ENCODE results near the gene FRMD4A.

DNA sequence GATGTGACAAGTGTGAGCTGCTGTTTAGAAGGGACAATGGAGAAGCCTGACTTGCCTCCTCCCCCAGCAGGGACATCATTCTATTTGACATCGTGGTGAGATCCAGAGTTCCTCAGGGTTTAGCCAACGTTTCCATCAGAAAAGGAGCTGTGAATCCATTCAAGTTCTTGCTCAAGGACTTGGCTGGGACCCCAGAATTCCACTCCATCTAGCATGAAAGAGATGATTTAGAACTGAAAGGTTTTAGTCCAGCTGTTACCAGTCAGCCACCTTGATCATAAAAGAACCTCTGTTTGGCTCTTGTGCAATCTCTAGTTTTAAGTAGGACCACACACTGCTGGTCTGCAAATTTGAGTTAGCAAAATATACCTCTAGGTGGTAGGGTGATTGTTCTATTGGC is 337.6 kb downstream of the FRMD4A start:
- TF ChIP-seq EZH2phosphoT487 (IDR thresholded peaks at IDR 0.05; ENCODE audit: borderline replicate concordance, low read length) = no peak
- TF ChIP-seq, protein P1, sequence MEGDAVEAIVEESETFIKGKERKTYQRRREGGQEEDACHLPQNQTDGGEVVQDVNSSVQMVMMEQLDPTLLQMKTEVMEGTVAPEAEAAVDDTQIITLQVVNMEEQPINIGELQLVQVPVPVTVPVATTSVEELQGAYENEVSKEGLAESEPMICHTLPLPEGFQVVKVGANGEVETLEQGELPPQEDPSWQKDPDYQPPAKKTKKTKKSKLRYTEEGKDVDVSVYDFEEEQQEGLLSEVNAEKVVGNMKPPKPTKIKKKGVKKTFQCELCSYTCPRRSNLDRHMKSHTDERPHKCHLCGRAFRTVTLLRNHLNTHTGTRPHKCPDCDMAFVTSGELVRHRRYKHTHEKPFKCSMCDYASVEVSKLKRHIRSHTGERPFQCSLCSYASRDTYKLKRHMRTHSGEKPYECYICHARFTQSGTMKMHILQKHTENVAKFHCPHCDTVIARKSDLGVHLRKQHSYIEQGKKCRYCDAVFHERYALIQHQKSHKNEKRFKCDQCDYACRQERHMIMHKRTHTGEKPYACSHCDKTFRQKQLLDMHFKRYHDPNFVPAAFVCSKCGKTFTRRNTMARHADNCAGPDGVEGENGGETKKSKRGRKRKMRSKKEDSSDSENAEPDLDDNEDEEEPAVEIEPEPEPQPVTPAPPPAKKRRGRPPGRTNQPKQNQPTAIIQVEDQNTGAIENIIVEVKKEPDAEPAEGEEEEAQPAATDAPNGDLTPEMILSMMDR (conservative IDR thresholded peaks at IDR 0.05; ENCODE audit: low read depth, low read length) = no peak
- TF ChIP-seq EZH2 (IDR thresholded peaks at IDR 0.05; ENCODE audit: low read length, unreplicated experiment) = no peak
